RWPE1 (cell line): ENCODE data around the gene FGF12.
"Not testable (repeated sequence)": the region's sequence is repeated elsewhere in the genome, so short reads cannot be mapped to it uniquely, and the experiment has no call there.

Experiments
- CTCF ChIA-PET: fragments of 350-600 bp; sonication (Branson Sonifier 250); formaldehyde crosslinking; extraction: SDS; loops from one replicate; lab custom pipeline; 2021; lab: Yijun Ruan, JAX
- POLR2A ChIA-PET: fragments of 400-600 bp; formaldehyde crosslinking; extraction: SDS; loops from one replicate; lab custom pipeline; 2020; ENCODE audit warnings: antibody characterized with exemption; ENCODE audit not compliant: low non-redundant PET; lab: Yijun Ruan, JAX
- DNase-seq: peaks from one replicate; pipeline ENCODE4 v3.0.0; 2012; ENCODE audit warnings: low spot score
- H3K27ac ChIP-seq: fragments of 450-650 bp; 2 replicates; pipeline ENCODE4 v1.5.1; 2017
- TF ChIP-seq, protein P1 (sequence below): fragments of 450-650 bp; conservative IDR thresholded peaks from 2 replicates; pipeline ENCODE4 v1.5.1; 2017; ENCODE audit warnings: low read depth, mild to moderate bottlenecking

The FGF12 gene

GRCh38 chr3:192747746-192748145 lies 20.4 kb upstream of the FGF12 start:
- H3K27ac ChIP-seq, result no peak overlapping the region
- no peak for DNase-seq
- ChIA-PET POLR2A (no interaction called here), CTCF (no interaction called here)
- TF ChIP-seq, protein P1, sequence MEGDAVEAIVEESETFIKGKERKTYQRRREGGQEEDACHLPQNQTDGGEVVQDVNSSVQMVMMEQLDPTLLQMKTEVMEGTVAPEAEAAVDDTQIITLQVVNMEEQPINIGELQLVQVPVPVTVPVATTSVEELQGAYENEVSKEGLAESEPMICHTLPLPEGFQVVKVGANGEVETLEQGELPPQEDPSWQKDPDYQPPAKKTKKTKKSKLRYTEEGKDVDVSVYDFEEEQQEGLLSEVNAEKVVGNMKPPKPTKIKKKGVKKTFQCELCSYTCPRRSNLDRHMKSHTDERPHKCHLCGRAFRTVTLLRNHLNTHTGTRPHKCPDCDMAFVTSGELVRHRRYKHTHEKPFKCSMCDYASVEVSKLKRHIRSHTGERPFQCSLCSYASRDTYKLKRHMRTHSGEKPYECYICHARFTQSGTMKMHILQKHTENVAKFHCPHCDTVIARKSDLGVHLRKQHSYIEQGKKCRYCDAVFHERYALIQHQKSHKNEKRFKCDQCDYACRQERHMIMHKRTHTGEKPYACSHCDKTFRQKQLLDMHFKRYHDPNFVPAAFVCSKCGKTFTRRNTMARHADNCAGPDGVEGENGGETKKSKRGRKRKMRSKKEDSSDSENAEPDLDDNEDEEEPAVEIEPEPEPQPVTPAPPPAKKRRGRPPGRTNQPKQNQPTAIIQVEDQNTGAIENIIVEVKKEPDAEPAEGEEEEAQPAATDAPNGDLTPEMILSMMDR, result no peak

- ChIA-PET POLR2A (no interaction called here), CTCF (interaction anchor here (1.7 kb wide), 1 partner anchor 56 kb away, joined by 4 read pairs; no protein-coding TSS in a partner anchor)
- H3K27ac ChIP-seq, result no peak overlapping the region
- TF ChIP-seq, protein P1, result no peak
- no peak for DNase-seq
Measured at GRCh38 chr3:192747145-192747544, 19.8 kb upstream of the FGF12 start.

DNA sequence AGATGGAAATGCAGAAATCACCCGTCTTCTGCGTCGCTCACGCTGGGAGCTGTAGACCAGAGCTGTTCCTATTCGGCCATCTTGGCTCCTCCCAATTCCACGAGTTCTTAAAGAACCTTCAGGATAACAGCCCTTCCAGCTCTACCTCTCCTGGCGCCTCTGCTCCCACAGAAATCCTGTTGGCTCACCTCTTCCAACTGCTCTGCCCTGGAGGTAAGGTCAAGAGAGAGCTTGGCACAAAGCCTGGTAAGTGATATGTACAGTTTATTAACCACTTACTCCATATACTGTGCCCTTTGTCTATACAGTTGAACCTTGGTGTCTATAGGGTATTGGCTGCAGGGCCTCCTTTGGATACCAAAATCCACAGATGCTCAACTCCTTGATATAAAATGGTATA lies 17.8 kb upstream of the FGF12 start:
- POLR2A ChIA-PET, result no interaction called here
- peak overlapping the region; percentile 56 for H3K27ac ChIP-seq
- TF ChIP-seq, protein P1, result no peak
- no peak for DNase-seq
- CTCF ChIA-PET, result interaction anchor here (0.6 kb wide), 1 partner anchor 43 kb away, joined by 6 read pairs; no protein-coding TSS in a partner anchor

- POLR2A ChIA-PET, DNase-seq: not testable (repeated sequence)
- peak overlapping the region; percentile 56; the same call in 1 of the 2 replicates for H3K27ac ChIP-seq
- CTCF ChIA-PET, result interaction anchor here (0.6 kb wide), 1 partner anchor 44 kb away, joined by 6 read pairs; no protein-coding TSS in a partner anchor
Measured at GRCh38 chr3:192744604-192745003, 17.3 kb upstream of the FGF12 start.

DNA sequence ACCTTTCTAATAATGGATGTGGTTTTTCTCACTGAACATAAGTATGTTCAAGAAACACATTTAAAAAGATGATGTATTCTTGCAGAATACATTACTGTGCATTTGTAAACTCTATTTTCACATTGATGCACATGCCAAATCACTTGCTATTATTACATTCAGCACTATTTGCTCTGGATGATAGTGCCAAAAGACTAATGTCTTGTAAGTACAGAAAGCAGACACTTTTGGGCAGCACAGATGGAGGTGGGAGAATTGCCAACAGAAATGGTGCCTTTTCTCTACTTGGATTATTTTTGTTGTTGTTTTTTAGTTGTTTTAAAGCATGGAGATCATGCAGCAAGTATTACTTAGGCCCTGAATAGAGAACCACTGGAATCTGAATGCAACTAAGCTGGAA lies 10.2 kb upstream of the FGF12 start:
- H3K27ac ChIP-seq, result no peak overlapping the region
- TF ChIP-seq, protein P1, result no peak
- ChIA-PET CTCF (no interaction called here), POLR2A (no interaction called here)
- DNase-seq, result no peak

DNA sequence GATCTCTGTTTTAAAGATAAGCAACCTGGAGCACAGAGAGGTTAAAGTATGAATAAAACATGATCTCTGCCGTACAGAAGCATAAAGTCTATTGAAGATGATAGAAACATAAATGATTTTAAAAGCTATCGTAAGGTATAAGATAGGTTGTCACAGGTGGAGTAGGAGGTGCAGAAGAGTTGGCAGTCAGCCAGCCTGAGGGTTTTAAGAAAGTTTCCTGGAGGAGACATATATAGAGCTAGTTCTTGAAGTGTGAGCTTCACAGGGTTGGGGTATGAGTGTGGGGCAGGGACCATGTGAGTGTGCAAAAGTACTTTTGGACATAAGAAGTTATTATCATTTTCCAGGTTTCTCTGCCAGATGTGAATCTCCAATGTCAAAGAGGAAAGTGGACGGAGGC lies 3.9 kb upstream of the FGF12 start:
- DNase-seq, result no peak
- ChIA-PET CTCF (interaction anchor here (0.5 kb wide), 1 partner anchor 839 kb away, joined by 3 read pairs; no protein-coding TSS in a partner anchor), POLR2A (no interaction called here)
- H3K27ac ChIP-seq, result no peak overlapping the region
- TF ChIP-seq, protein P1, result no peak

DNA sequence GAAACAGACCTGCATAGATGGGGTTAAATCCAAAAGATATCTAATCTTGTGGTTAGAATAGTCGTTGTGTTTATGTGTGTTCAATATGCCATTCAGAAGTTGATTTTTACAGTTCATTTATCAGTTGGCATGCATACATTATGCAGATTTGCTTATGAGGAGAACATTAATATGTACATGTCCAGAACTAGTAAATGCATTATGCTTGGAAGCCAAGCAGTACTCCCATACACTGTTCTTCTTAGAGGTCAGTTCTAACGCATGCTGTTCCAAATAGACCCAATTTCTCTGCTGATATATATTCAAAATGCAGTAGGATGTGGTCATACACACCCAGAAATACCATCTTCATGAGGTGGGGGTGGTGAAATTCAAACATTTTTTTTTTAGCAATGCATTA lies 956 bp downstream of the FGF12 start:
- TF ChIP-seq, protein P1, result no peak
- POLR2A ChIA-PET, result no interaction called here
- CTCF ChIA-PET, result no interaction called here
- no peak overlapping the region for H3K27ac ChIP-seq
- no peak for DNase-seq
